Measurements from ENCODE around the gene FOXG1.

Gene FOXG1

GRCh38 chr14:28757786-28758185 is 8.8 kb upstream of the FOXG1 start:
- TF ChIP-seq, protein P1, sequence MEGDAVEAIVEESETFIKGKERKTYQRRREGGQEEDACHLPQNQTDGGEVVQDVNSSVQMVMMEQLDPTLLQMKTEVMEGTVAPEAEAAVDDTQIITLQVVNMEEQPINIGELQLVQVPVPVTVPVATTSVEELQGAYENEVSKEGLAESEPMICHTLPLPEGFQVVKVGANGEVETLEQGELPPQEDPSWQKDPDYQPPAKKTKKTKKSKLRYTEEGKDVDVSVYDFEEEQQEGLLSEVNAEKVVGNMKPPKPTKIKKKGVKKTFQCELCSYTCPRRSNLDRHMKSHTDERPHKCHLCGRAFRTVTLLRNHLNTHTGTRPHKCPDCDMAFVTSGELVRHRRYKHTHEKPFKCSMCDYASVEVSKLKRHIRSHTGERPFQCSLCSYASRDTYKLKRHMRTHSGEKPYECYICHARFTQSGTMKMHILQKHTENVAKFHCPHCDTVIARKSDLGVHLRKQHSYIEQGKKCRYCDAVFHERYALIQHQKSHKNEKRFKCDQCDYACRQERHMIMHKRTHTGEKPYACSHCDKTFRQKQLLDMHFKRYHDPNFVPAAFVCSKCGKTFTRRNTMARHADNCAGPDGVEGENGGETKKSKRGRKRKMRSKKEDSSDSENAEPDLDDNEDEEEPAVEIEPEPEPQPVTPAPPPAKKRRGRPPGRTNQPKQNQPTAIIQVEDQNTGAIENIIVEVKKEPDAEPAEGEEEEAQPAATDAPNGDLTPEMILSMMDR (conservative IDR thresholded peaks at IDR 0.05) = no peak

GRCh38 chr14:28758253-28758884 is 8.2 kb upstream of the FOXG1 start:
- TF ChIP-seq, protein P1 (conservative IDR thresholded peaks at IDR 0.05) = no peak
- H3K27ac ChIP-seq = no peak overlapping the region

More at GRCh38 chr14:28757786-28758185, 8.8 kb upstream of the FOXG1 start:
- H3K27ac ChIP-seq = no peak overlapping the region

DNA sequence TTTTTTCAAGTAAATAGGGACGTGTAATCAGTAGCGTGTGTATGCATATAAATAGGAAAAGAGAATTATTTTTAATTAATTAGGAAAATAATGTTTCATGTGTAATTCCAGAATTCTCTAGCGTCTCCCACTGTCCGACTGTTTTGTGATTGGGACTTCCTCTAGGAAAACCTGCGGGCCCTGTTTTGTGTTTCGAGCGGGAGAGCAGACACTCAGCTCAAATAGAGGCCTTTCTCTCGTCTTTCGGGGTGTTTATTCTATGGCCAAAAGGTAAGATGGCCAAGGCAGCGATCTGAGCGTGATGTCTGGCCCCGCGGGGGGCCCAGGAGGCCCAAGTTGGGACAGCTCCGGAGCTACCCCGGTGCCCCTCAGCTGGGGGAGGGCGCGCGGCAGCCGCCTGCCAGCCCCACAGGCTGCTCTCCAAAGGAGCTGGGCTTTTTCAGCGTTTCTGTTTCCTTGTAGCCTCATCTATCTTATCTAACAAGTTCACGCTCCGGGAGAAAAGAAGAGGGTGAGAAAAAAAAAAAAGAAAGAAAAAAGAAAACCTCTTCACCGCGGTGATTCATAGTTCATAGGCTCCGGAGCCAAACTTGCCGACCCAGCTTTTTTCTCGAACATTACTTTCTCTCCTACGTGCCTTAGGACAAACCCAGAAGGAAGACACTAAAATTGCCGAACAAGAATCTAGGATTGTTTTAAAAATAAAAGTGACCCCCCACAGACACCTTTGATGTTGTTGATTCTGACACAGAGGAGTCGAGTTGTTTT is 7.5 kb upstream of the FOXG1 start:
- H3K27ac ChIP-seq = no peak overlapping the region
- TF ChIP-seq, protein P1 (conservative IDR thresholded peaks at IDR 0.05) = no peak

GRCh38 chr14:28759653-28760313 is 6.8 kb upstream of the FOXG1 start:
- no peak overlapping the region for H3K27ac ChIP-seq
- TF ChIP-seq, protein P1 (conservative IDR thresholded peaks at IDR 0.05) = no peak

DNA sequence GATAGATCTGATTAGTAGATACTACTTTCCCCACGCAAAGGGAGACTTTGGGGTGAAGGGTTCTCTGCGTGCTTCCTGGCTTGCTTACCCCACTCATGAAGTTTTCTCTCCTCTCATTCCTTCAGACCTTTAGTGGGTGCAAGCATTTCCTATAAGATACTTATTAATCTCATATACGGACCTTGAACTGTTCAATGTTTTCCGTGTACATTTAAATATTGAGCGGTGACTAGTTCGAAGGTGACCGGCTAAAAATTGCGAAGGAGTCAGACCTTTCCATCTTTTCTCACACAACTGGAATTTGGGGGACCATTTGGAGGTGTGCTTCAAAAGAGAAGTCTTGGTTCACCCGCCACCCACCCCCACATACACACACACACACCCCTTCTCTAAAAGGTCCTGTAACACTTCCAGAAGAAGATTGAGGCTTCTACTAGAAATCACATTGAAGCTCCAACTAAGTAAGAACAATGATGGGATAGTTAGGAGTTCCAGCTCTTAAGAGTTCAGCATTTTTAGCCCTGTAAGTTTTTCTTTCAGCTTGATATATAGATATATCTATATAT is 6.1 kb upstream of the FOXG1 start:
- TF ChIP-seq, protein P1 (conservative IDR thresholded peaks at IDR 0.05) = no peak
- H3K27ac ChIP-seq = no peak overlapping the region

DNA sequence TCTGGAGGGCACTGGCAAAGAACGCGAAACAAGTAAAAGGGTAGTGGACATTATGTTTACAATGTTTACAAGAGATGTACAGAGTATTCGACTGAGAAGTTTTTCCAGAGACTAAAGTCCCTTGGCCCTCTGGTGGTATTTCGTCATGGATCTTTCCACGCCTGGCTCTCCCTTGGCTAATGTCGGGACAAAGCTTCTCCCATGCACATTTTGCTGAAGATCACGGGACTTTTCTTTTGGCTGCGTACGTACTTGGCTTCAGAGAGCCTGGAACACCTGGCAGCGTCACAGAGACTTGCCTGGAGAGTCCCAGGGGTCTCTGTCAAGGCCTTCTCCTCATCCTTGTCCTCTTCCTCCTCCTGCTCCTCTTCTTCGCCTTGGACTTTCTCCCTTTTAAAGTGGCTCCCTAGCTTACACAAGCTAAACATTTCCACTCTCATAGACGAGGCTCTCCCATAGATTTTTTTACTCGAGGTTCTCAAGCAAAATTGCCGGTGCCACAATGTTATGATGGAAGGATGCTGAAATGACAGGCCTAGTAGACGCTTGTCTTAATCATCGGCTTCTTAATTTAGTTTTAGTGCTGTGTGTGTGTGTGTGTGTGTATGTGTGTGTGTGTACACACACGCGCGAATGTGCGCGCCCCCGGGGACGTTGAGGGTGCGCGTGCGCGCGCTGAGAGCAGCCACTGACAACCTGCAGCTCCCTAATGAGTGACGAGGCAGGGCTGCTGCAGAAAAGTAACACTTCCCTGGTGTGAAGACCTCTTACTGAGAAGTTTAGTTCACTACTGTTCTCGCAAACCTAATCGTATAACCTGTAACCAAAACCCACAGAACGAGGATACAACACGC is 4.9 kb upstream of the FOXG1 start:
- H3K27ac ChIP-seq = no peak overlapping the region
- TF ChIP-seq, protein P1 (conservative IDR thresholded peaks at IDR 0.05) = no peak

Measured in VCaP (cell line).